GM12801 (cell line): ENCODE data around the gene NDUFS8.

Experiments used
- TF ChIP-seq, protein P1 (sequence below): IDR thresholded peaks from one replicate; pipeline ENCODE4 v1.5.1; 2011; ENCODE audit warnings: control low read depth; ENCODE audit not compliant: insufficient read length; ENCODE audit errors: extremely low read depth

Gene NDUFS8

GRCh38 chr11:68006606-68007166 is 23.8 kb upstream of the NDUFS8 start:
- TF ChIP-seq, protein P1, sequence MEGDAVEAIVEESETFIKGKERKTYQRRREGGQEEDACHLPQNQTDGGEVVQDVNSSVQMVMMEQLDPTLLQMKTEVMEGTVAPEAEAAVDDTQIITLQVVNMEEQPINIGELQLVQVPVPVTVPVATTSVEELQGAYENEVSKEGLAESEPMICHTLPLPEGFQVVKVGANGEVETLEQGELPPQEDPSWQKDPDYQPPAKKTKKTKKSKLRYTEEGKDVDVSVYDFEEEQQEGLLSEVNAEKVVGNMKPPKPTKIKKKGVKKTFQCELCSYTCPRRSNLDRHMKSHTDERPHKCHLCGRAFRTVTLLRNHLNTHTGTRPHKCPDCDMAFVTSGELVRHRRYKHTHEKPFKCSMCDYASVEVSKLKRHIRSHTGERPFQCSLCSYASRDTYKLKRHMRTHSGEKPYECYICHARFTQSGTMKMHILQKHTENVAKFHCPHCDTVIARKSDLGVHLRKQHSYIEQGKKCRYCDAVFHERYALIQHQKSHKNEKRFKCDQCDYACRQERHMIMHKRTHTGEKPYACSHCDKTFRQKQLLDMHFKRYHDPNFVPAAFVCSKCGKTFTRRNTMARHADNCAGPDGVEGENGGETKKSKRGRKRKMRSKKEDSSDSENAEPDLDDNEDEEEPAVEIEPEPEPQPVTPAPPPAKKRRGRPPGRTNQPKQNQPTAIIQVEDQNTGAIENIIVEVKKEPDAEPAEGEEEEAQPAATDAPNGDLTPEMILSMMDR, result no peak

GRCh38 chr11:68007498-68008380 is 22.7 kb upstream of the NDUFS8 start:
- TF ChIP-seq, protein P1, result no peak

GRCh38 chr11:68008381-68009337 is 21.8 kb upstream of the NDUFS8 start:
- TF ChIP-seq, protein P1, result no peak

DNA sequence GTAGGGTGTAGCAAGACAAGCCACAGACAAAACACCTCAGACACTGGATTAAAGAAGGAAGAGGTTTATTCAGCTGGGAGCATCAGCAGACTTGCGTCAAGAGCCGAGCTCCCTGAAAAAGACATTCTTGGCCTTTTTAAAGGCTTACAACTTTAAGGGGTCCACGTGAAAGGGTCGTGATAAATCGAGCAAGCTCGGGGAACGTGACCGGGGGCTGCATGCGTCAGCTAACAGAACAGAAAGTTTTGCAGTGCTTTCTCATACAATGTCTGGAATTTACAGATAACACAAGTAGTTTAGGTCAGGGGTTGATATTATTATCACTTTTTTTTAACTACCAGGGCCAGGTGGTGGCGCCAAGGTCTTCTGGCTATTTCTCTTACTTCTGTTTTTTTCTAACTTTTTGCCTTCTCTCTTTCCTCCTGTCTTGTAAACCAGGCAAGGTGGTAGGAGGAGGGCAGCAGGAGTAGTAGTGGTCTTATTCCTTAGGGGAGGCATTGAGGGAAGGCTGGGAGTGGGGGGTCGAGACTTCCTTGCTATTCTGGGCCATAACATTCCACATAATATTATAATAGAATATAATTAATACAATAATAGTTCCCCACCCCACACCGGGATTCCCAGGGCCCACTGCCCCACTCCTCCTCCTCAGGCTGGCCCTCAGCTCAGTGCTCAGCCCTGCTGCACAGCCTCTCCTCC is 20.9 kb upstream of the NDUFS8 start:
- TF ChIP-seq, protein P1, result no peak

DNA sequence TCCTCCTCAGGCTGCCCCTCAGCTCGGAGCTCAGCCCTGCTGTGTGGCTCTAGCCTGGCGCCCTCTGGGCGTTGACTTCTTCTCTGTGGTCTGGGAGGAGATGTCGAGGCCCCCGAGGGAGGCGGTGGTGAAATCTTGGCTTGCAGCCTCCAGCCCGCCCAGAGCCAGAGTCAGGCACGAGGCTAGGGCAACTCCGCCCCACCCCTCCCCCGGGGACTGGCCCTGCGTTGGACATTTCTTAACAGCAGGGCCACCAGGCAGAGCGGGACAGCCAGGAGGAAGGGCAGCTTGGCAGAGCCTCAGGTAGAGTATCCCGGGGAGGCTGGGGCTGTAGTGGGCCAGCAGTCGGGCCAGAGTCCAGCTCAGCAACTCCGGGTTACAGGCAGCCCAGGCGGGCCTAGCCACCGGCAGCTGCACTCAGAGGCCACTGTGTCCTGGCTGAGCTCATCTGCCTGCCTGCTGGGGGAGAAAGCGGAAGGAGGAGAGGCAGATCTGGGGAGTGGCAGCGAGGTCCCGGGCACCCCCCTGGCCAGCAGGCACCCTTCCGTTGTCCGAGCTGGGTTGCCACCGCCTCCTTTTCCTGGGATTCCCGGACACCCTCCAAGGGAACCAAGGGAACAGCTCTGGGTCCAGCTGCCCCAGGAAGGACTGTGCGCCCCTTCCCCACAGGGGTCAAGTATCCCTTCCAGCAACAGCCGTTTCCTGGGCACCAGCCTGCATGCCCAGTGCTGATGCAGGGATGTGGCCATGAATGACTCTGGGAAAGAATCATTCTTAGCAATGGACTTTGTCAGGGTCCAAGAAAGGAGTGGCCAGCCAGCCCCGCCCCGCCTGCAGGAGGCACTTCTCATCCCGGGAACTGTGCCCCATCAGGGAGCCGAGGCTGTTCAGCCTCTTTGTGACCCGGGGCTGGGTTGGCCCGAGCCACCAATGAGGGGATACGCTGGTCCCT is 20.1 kb upstream of the NDUFS8 start, which contains the start of gene ALDH3B1:
ALDH3B1 (plus strand) TSS at position 238 of the 952 bp plus-strand sequence. CDS start 4,971 bp downstream, outside the sequence.
- TF ChIP-seq, protein P1, result no peak
